ENCODE measurements around the gene PLEKHA4.

- TF ChIP-seq ZNF331 (CRISPR knock-in tag; IDR thresholded peaks at IDR 0.05; ENCODE audit: low read depth) = no peak
- no peak for TF ChIP-seq CTCF (conservative IDR thresholded peaks at IDR 0.05; ENCODE audit: low read depth in 2 of 2)
- no peak for TF ChIP-seq POLR2AphosphoS5 (IDR thresholded peaks at IDR 0.05; ENCODE audit: low read depth)
- no peak for TF ChIP-seq EZH2 (IDR thresholded peaks at IDR 0.05; ENCODE audit: low read depth, unreplicated experiment)
- TF ChIP-seq EZH2phosphoT487 (IDR thresholded peaks at IDR 0.05; ENCODE audit: unreplicated experiment) = no peak
- TF ChIP-seq STAT1 (IDR thresholded peaks at IDR 0.05; ENCODE audit: unreplicated experiment) = no peak
- TF ChIP-seq CREB1 (CRISPR knock-in tag; IDR thresholded peaks at IDR 0.05; ENCODE audit: low read depth) = no peak
- no peak for TF ChIP-seq JUNB (IDR thresholded peaks at IDR 0.05; ENCODE audit: unreplicated experiment)
- TF ChIP-seq ZNF114 (CRISPR knock-in tag; IDR thresholded peaks at IDR 0.05) = no peak
- no peak for TF ChIP-seq REST (IDR thresholded peaks at IDR 0.05; ENCODE audit: unreplicated experiment)
- TF ChIP-seq ZNF462 (CRISPR knock-in tag; IDR thresholded peaks at IDR 0.05) = no peak
Observed at GRCh38 chr19:48793271-48793670, 75.1 kb downstream of the PLEKHA4 start.
